OCI-LY3 (cell line): ENCODE measurements around the gene CCNL1.

Source experiments
- CTCF ChIP-seq: fragments of 200-600, 300-600 bp; sonication (generic); IDR thresholded peaks from 2 replicates; pipeline ENCODE4 v1.5.1; 2014; ENCODE audit warnings: antibody characterized with exemption, low read length, low read depth
- EZH2phosphoT487 ChIP-seq: fragments of 200-600 bp; shearing (Covaris generic); IDR thresholded peaks from 2 replicates; pipeline ENCODE4 v1.6.1; 2018; ENCODE audit warnings: antibody characterized with exemption, mixed run types, low read depth

- no peak for TF ChIP-seq CTCF
- TF ChIP-seq EZH2phosphoT487, result no peak
Measured at GRCh38 chr3:157199841-157200240, 39.9 kb upstream of the CCNL1 start.
